Activated CD8-positive, alpha-beta memory T cell treated with anti-CD3 and anti-CD28 coated beads, Interleukin-2, amount 50 U/mL, for 4 hours (primary cell): Measurements from ENCODE around the gene BOLA1.

Experiments used
- DNase-seq: peaks from one replicate; pipeline ENCODE4 v3.0.0-alpha.2; 2020

The BOLA1 gene

GRCh38 chr1:149887456-149888246 is 11.7 kb upstream of the BOLA1 start:
- peak; percentile 54 for DNase-seq

- DNase-seq = peak; percentile 63
These were observed 10.9 kb upstream of the BOLA1 start for GRCh38 chr1:149888247-149888998.

- DNase-seq = no peak
These were observed 10.4 kb upstream of the BOLA1 start for GRCh38 chr1:149888999-149889289.

- DNase-seq = no peak
These were observed 2.8 kb upstream of the BOLA1 start for GRCh38 chr1:149896575-149896974.

- no peak for DNase-seq
These were observed 4.6 kb downstream of the BOLA1 start for GRCh38 chr1:149903836-149904491.

- no peak for DNase-seq
These were observed 7.3 kb downstream of the BOLA1 start for GRCh38 chr1:149906570-149907075.

DNA sequence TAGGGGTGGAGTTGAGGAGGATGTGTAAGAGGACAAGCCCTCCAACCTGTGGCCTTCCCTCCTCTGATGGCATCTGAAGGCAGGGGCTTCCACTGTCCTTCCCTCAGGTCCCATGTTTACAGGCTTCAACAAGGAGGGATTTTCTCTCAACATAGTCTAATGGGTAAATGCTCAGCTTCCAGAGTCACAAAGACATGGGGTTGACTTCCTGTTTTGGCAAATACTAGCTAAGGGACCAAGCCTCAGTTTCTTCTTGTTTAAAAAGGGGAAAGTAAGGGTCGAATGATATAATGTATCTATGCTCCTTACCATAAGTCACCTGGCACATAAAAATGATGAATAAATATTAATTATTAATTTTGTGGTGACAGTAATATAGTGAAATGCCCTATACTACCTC is 15.2 kb downstream of the BOLA1 start:
- no peak for DNase-seq

GRCh38 chr1:149915429-149916192 is 16.2 kb downstream of the BOLA1 start:
- no peak for DNase-seq

- no peak for DNase-seq
These were observed 17.0 kb downstream of the BOLA1 start for GRCh38 chr1:149916193-149916897.

GRCh38 chr1:149916898-149917252 is 17.5 kb downstream of the BOLA1 start:
- no peak for DNase-seq

GRCh38 chr1:149917571-149918144 is 18.3 kb downstream of the BOLA1 start, which contains the start of gene SV2A:
SV2A (minus strand) TSS chr1:149917844; CDS start chr1:149913840, 4,004 bp downstream.
- peak; percentile 46 for DNase-seq

DNA sequence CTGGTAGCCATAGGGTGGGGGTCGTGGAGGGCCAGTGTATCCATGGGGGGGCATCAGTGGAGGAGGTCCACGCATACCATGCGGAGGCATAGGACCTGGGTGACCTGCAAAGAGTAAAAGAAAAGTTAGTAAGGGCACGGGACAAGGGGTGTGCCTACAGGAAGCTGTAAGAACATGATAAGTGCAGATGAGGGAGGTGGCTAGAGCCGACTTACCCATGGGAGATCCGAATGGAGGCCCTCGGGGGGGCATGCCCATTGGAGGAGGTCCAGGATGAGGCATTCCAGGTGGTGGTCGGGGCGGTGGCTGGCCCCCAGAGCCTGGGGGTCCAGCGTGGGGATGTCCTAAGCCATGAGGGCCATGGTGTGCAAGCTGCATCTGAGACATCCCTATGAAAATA is 24.3 kb downstream of the BOLA1 start:
- no peak for DNase-seq

- DNase-seq = no peak
These were observed 26.0 kb downstream of the BOLA1 start for GRCh38 chr1:149925345-149925744.

- no peak for DNase-seq
These were observed 26.4 kb downstream of the BOLA1 start for GRCh38 chr1:149925751-149926150.

DNA sequence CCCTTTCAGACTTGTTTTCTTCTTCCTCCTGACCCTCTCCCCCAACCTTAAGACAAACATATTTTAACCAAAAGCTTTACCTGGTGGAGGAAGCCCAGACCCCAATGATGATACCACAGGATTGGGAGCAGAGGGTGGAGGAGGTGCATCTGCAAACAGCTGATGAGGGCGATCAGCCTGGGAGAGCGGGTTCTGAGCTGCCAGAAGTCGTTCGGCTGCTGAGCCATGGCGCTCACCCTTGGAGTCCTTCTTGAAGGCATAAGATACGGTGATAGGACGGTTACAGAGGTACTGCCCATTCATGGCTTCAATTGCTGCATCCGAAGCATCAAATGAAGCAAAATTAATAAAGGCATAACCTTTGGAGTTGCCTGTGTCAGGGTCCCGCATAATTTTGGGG is 26.9 kb downstream of the BOLA1 start:
- DNase-seq = no peak

- no peak for DNase-seq
These were observed 27.7 kb downstream of the BOLA1 start for GRCh38 chr1:149927056-149927562.

GRCh38 chr1:149927563-149928400 is 28.4 kb downstream of the BOLA1 start, which contains the start of gene SF3B4:
SF3B4 (minus strand) TSS chr1:149927803; CDS start chr1:149927759, 44 bp downstream.
- peak; percentile 95 for DNase-seq

GRCh38 chr1:149928401-149928724 is 29.0 kb downstream of the BOLA1 start:
- DNase-seq = no peak

DNA sequence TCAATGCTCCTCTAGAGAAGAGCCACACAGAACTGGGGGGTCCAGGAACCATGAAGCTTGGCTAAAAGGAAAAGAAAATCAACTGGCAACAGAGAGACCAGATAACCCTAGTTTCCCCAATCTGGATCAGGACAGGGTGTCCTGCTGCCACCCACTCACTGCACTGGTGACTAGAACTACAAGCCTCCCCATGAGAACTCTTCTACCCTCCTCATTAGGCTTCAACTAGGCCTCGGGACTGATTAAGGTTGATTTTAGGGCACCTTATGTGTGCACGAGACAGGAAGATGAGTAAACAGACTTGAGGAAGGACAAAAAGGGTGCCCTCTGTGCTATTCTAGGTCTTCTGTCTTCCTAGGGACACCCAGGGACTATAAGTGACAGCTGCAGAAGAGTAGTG is 30.5 kb downstream of the BOLA1 start:
- no peak for DNase-seq

GRCh38 chr1:149931212-149931790 is 31.9 kb downstream of the BOLA1 start:
- no peak for DNase-seq
